HEK293 (cell line): ENCODE measurements around the gene PSAP.

Experiments used
- GLI2 ChIP-seq: fragments of 450-650 bp; formaldehyde crosslinking; IDR thresholded peaks from 2 replicates; pipeline ENCODE4; 2017; ENCODE audit warnings: missing biosample characterization, missing genetic modification characterization, low read depth, borderline replicate concordance
- GLI4 ChIP-seq: fragments of 450-650 bp; formaldehyde crosslinking; IDR thresholded peaks from 2 replicates; pipeline ENCODE4 v1.5.1; 2016; ENCODE audit warnings: missing biosample characterization, missing genetic modification characterization
- GLIS2 ChIP-seq: fragments of 450-650 bp; formaldehyde crosslinking; IDR thresholded peaks from 2 replicates; pipeline ENCODE4 v1.5.1; 2016; ENCODE audit warnings: missing biosample characterization, missing genetic modification characterization
- HIC1 ChIP-seq: fragments of 450-650 bp; formaldehyde crosslinking; IDR thresholded peaks from 2 replicates; pipeline ENCODE4 v1.5.1; 2016; ENCODE audit warnings: missing biosample characterization, missing genetic modification characterization
- HOXC10 ChIP-seq: sonication (generic); formaldehyde crosslinking; IDR thresholded peaks from 2 replicates; pipeline ENCODE4 v1.8.1; 2023; ENCODE audit warnings: mild to moderate bottlenecking, missing genetic modification reagents
- HOXD13 ChIP-seq: sonication (generic); formaldehyde crosslinking; IDR thresholded peaks from 2 replicates; pipeline ENCODE4 v1.8.0; 2022; ENCODE audit warnings: missing genetic modification reagents, borderline replicate concordance
- PRDM10 ChIP-seq: fragments of 450-650 bp; formaldehyde crosslinking; IDR thresholded peaks from 2 replicates; pipeline ENCODE4 v1.5.1; 2016; ENCODE audit warnings: missing biosample characterization, missing genetic modification characterization
- REPIN1 ChIP-seq: fragments of 450-650 bp; formaldehyde crosslinking; IDR thresholded peaks from 2 replicates; pipeline ENCODE4 v1.5.1; 2017; ENCODE audit warnings: missing biosample characterization, missing genetic modification characterization, low read depth
- REST ChIP-seq: fragments of 450-650 bp; formaldehyde crosslinking; IDR thresholded peaks from 2 replicates; pipeline ENCODE4 v1.5.1; 2016; ENCODE audit warnings: missing biosample characterization, missing genetic modification characterization
- YY1 ChIP-seq: fragments of 450-650 bp; formaldehyde crosslinking; IDR thresholded peaks from 2 replicates; pipeline ENCODE4 v1.5.1; 2018; ENCODE audit warnings: missing biosample characterization, missing genetic modification characterization
- ZBTB1 ChIP-seq: fragments of 450-650 bp; formaldehyde crosslinking; IDR thresholded peaks from 2 replicates; pipeline ENCODE4 v1.5.1; 2016; ENCODE audit warnings: missing biosample characterization, missing genetic modification characterization
- ZBTB49 ChIP-seq: fragments of 450-650 bp; formaldehyde crosslinking; IDR thresholded peaks from 2 replicates; pipeline ENCODE4 v1.5.1; 2016; ENCODE audit warnings: missing biosample characterization, missing genetic modification characterization, low read depth
- ZEB2 ChIP-seq: fragments of 450-650 bp; formaldehyde crosslinking; IDR thresholded peaks from 2 replicates; pipeline ENCODE4 v1.5.1; 2016; ENCODE audit warnings: missing biosample characterization, missing genetic modification characterization
- ZNF10 ChIP-seq: fragments of 450-650 bp; formaldehyde crosslinking; IDR thresholded peaks from 2 replicates; pipeline ENCODE4 v1.5.1; 2017; ENCODE audit warnings: missing biosample characterization, missing genetic modification characterization
- ZNF169 ChIP-seq: fragments of 450-650 bp; formaldehyde crosslinking; IDR thresholded peaks from 2 replicates; pipeline ENCODE4 v1.5.1; 2016; ENCODE audit warnings: missing biosample characterization, missing genetic modification characterization
- ZNF174 ChIP-seq: fragments of 450-650 bp; formaldehyde crosslinking; IDR thresholded peaks from 2 replicates; pipeline ENCODE4 v1.5.0; 2017; ENCODE audit warnings: missing biosample characterization, mild to moderate bottlenecking, missing genetic modification characterization
- ZNF211 ChIP-seq: fragments of 450-650 bp; formaldehyde crosslinking; IDR thresholded peaks from 2 replicates; pipeline ENCODE4 v1.5.1; 2016; ENCODE audit warnings: low read depth, missing biosample characterization, missing genetic modification characterization
- ZNF221 ChIP-seq: fragments of 450-650 bp; formaldehyde crosslinking; IDR thresholded peaks from 2 replicates; pipeline ENCODE4 v1.5.1; 2017; ENCODE audit warnings: missing biosample characterization, missing genetic modification characterization, borderline replicate concordance
- ZNF248 ChIP-seq: fragments of 450-650 bp; formaldehyde crosslinking; IDR thresholded peaks from 2 replicates; pipeline ENCODE4 v1.5.1; 2017; ENCODE audit warnings: missing biosample characterization, missing genetic modification characterization
- ZNF335 ChIP-seq: fragments of 450-650 bp; formaldehyde crosslinking; conservative IDR thresholded peaks from 2 replicates; pipeline ENCODE4 v1.5.1; 2016; ENCODE audit warnings: missing biosample characterization, missing genetic modification characterization
- ZNF341 ChIP-seq: fragments of 450-650 bp; formaldehyde crosslinking; IDR thresholded peaks from 2 replicates; pipeline ENCODE4; 2016; ENCODE audit warnings: low read depth, missing biosample characterization, missing genetic modification characterization
- ZNF350 ChIP-seq: fragments of 450-650 bp; formaldehyde crosslinking; IDR thresholded peaks from 2 replicates; pipeline ENCODE4 v1.5.0; 2017; ENCODE audit warnings: missing biosample characterization, mild to moderate bottlenecking, missing genetic modification characterization
- ZNF391 ChIP-seq: fragments of 450-650 bp; formaldehyde crosslinking; IDR thresholded peaks from 2 replicates; pipeline ENCODE4 v1.5.1; 2016; ENCODE audit warnings: low read depth, missing biosample characterization, missing genetic modification characterization, borderline replicate concordance
- ZNF558 ChIP-seq: fragments of 450-650 bp; formaldehyde crosslinking; IDR thresholded peaks from 2 replicates; pipeline ENCODE4 v1.5.1; 2016; ENCODE audit warnings: missing biosample characterization, missing genetic modification characterization
- ZNF626 ChIP-seq: fragments of 450-650 bp; sonication (Bioruptor Pico); formaldehyde crosslinking; IDR thresholded peaks from 2 replicates; pipeline ENCODE4 v1.5.1; 2018; ENCODE audit warnings: missing biosample characterization, missing genetic modification characterization, inconsistent platforms
- ZNF629 ChIP-seq: fragments of 450-650 bp; formaldehyde crosslinking; IDR thresholded peaks from 2 replicates; pipeline ENCODE4 v1.5.1; 2017; ENCODE audit warnings: missing biosample characterization, missing genetic modification characterization
- ZNF654 ChIP-seq: fragments of 450-650 bp; formaldehyde crosslinking; IDR thresholded peaks from 2 replicates; pipeline ENCODE4 v1.5.1; 2016; ENCODE audit warnings: low read depth, missing biosample characterization, missing genetic modification characterization
- ZNF701 ChIP-seq: fragments of 450-650 bp; formaldehyde crosslinking; IDR thresholded peaks from 2 replicates; pipeline ENCODE4 v1.5.1; 2016; ENCODE audit warnings: missing biosample characterization, missing genetic modification characterization
- ZNF785 ChIP-seq: fragments of 450-650 bp; formaldehyde crosslinking; IDR thresholded peaks from 2 replicates; pipeline ENCODE4 v1.5.1; 2016; ENCODE audit warnings: missing biosample characterization, missing genetic modification characterization

Gene PSAP

GRCh38 chr10:71771821-71772617 lies 79.0 kb downstream of the PSAP start (continued):
- TF ChIP-seq REPIN1 (tag by site-specific recombination) (no peak), ZNF350 (tag by site-specific recombination) (no peak), REST (tag by site-specific recombination) (no peak), ZNF626 (tag by site-specific recombination) (no peak), ZNF211 (tag by site-specific recombination) (no peak), ZNF785 (tag by site-specific recombination) (no peak), GLI4 (tag by site-specific recombination) (no peak), PRDM10 (tag by site-specific recombination) (peak; percentile 34; the same call in 1 of the 2 replicates), ZNF391 (tag by site-specific recombination) (no peak), GLIS2 (tag by site-specific recombination) (peak; percentile 50; the same call in 1 of the 2 replicates), YY1 (no peak), ZBTB1 (tag by site-specific recombination) (no peak), HOXC10 (CRISPR knock-in tag) (no peak), ZNF221 (tag by site-specific recombination) (no peak), ZNF654 (tag by site-specific recombination) (no peak), ZNF558 (tag by site-specific recombination) (no peak), ZNF10 (tag by site-specific recombination) (no peak), ZEB2 (tag by site-specific recombination) (peak; percentile 53; the same call in 1 of the 2 replicates), HIC1 (tag by site-specific recombination) (peak; percentile 63; the same call in 1 of the 2 replicates), HOXD13 (CRISPR knock-in tag) (no peak), ZNF629 (no peak), ZNF174 (tag by site-specific recombination) (no peak), GLI2 (no peak), ZNF248 (no peak), ZBTB49 (tag by site-specific recombination) (no peak), ZNF169 (tag by site-specific recombination) (no peak), ZNF335 (tag by site-specific recombination) (peak; percentile 79), ZNF341 (tag by site-specific recombination) (peak; percentile 64), ZNF701 (tag by site-specific recombination) (no peak)
